ENCODE measurements around the gene ING3.

ING3 gene

DNA sequence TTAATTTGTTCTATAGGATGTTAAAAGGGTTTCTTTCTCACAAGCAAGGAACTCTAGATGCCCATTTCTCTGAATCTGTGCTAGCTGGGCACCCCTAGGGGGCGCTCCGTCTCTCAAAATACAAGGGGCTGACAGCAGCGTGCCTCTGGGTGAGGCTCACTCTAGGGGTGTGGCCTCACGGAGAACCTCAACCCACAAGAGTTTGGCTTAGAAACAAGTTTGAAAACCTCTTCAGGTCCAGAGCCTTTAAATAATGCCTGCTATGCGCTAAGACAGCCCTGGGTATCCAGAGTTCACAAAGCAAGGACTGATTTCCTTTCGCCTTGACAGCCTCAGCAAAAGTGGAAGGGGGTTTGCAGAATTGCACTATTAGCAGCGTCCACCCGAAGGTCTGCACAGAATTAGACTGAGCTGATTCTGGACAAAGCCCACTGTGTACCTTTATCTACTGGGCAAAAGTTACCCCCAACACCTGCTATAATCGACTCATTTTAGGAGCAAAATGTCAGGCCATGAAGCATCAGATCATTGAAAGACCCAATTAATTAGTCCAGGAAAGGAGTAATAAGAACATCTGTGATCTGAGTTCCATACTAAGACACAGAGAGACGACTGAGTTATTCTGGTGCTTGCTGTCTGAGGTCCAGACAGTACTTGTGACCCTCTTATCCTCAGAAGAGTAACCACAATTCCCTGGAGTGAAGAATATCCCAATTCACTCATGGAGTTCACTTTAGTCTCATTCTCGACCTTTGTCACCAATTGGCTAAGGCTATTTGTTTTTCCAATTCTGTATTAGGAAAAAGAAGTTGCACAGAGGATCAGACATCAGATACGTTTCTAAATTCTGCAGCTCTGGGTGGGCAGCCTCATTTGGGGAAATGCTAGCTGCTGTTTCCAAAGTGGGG, 37.4 kb downstream of the ING3 start:
- in situ Hi-C loops (cut with MboI; ENCODE audit: low sequenced_read_pairs) = loop anchor here (25.0 kb wide), 1 partner anchor 99 kb away; no protein-coding TSS in a partner anchor

DNA sequence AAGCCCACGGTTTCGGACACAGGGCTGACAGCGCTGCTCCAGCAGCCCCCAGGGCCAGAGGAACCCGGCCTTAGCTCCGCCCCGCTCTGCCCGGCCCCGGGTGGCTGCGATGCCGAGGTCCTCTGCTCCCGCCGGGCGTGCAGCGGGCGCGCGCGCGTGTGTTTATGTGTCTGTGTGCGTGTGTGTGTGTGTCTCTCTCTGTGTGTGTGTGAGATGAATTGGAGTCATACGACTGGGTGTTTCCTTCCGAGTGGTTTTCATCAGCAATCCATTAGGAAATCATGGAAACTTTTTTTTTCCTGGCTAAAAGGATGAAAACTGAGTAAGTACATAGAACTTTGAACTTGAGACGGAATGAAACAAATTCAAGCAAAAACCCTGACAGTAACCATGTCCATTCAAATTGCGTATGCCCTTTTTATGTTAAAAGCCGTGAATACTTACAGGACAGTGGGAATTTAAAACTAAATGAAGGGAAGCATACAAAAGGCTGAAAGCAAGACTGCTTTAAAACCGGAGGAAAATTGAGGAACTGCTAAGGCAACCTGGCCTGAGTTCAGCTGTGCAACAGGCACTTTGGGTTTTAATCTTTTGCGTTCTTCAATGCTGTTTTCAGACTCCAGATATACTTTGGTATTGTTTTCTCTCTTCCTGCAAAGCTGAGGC, 38.1 kb downstream of the ING3 start, which contains the start of gene CPED1:
CPED1 (plus strand) TSS at position 121 of the 666 bp plus-strand sequence. CDS start 911 bp downstream, outside the sequence.
- in situ Hi-C loops (cut with MboI; ENCODE audit: low sequenced_read_pairs) = loop anchor here (25.0 kb wide), 1 partner anchor 99 kb away; no protein-coding TSS in a partner anchor

DNA sequence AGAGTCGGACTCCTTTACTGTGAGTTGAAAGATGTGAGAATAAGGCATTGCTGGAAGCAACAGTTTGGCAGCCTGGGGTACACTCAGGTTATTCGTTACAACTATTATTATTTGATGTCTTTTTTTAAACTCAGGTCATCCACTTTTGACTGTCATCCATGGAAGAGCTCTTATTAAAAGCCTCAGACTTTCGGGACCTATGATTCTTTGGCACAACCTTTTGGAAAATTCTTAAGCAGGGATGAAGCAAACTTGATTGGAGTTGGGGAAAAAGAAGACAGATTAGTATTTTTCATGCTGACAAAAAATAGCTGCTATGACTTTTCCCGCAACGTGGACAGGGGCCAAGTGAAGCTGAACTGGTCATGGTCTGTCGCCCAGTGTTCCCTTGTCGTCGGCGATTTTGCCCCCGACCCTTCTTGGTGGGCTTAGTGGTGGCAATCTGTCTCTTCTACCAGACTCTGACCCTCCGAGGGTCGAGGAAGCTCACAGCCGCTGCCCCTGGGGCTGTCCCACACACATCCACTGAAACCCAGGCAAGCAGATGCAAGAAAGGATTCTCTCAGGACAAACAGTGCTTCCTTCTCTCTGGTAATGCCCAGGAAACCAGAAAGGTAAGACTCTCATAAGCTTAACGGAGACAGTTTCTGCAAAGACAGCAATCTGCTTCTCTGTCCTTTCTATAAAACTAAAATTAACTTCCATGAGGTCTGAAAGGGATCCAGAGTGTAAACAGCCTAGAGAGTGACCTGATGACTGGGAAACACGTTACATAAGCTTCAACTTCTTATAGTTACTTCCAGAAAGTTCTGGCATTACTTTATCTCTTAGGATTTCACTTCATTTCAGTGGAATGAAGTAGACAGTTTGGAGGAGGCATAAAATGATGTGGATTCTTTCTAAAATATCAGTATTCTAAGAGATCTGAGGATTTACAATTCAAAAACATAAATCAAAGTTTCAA, 39.0 kb downstream of the ING3 start:
- in situ Hi-C loops (cut with MboI; ENCODE audit: low sequenced_read_pairs) = loop anchor here (25.0 kb wide), 1 partner anchor 98 kb away; no protein-coding TSS in a partner anchor

DNA sequence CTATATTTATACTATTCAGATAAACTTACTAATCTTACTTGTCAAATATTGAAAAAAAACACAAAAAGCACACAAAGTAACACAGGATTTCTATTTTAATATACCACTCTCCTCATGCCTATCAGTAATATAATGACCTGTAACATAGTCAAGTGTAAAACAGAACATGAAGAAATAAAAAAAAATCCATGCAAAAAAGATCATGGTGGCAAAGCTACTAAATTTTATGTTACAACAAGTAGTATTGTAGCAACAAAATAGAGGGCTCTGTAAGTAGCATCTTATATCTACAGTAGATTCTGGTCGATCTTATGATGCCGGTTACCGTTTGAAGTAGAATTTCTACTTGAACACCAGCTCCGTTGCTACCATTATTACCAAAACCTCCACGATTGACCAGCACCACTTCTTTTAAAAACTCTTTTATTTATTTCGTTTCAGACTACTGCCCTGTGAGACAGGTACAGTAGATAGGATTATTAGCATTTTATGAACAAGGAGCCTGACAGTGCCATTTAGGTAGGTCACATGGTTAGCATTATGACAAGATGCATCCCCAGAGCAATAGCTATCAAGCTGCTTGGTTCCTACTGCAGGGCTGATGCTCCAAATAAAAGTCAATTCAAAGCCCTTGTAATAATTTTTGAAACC, 40.0 kb downstream of the ING3 start:
- in situ Hi-C loops (cut with MboI; ENCODE audit: low sequenced_read_pairs) = loop anchor here (25.0 kb wide), 1 partner anchor 97 kb away; no protein-coding TSS in a partner anchor

DNA sequence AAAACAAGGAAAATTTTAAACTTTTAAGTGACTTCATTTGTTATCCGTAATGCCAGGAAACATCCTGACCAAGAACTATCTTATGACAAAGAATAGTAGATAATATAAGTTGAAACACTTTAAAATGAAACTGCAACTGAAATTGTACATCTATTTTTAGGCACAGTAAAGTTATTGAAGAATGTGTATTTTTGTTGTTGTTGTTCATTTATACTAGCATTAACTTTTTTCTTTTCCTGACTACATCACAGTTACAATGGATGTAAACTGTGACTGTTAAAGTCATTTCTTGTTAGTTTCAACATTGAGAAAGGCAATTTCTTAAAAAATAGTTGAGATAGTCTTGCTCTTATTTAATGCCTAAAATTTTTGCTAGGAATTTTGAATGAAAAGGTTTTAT, 40.6 kb downstream of the ING3 start:
- in situ Hi-C loops (cut with MboI; ENCODE audit: low sequenced_read_pairs) = loop anchor here (25.0 kb wide), 1 partner anchor 96 kb away; no protein-coding TSS in a partner anchor

DNA sequence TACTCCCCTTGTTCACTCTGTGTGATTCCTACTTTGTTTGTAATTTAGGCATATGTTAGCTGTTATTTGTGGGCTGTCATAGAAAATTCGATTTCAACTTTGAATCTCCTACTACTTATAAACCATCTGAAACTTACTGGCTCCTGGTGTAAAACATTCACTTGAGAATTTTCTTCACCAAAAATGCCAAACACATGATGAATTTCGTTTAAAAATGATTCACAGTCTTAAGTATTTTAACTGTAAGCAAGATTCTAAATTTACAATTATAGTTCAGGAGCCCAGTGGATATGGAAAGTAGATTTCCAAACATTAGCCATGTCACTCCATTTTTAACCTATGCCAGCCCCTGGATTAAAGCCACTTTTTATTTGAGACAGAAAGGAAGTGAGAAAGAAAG, 41.0 kb downstream of the ING3 start:
- in situ Hi-C loops (cut with MboI; ENCODE audit: low sequenced_read_pairs) = loop anchor here (25.0 kb wide), 1 partner anchor 96 kb away; no protein-coding TSS in a partner anchor

DNA sequence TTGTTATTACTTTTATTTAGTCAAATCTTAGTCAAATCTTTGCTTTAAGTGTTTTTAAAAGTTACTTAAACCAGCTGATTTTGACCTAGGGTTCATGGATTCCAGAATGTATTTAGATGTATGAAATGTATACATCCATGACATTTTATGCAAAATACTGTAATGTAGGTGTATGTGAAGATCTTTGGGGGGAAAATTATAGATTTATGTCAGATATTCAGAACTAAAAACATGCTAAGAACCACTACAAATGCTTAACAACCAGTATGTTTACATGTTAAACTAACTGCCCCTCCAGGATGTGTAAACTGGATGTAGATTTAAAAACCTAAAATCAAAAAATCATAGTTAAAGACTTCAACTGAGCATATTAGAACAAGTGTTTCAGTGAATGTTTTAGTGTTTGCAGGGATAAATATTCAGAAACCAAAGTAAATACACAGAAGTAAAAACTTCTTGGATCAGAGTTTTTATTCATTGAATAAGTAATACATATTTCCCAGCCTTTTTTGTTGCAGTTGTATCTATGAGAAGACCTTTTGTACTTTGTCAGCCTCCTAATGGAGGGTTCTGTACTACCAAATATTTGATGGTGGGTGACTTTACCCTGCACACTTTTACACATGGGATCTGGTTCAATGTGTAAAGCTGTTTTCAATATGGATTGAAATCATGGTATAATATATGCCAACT, 41.8 kb downstream of the ING3 start:
- in situ Hi-C loops (cut with MboI; ENCODE audit: low sequenced_read_pairs) = loop anchor here (25.0 kb wide), 1 partner anchor 95 kb away; no protein-coding TSS in a partner anchor

DNA sequence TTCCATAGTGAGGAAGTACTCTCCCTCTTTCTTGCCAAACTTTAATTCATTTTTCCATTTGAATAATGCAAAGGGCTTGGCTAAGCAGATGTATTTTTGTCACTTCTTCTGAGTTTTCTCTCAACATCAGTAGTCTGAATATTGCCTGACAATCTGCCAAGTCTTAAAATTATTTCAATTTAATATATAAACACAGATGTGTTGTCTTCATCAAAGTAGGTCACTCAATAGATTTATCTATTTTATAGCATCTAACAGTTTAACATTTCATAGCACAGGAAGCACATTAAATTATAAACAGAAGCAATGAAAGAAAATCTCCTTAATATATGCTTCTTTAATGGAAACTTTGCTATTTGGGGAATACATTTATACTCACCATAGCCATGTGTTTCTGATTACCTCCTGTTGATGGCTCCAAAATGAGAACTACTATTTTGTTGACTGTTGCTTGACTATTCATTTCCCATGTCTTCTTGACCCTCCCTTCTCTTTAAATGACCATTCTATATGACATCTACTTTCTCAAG, 42.5 kb downstream of the ING3 start:
- in situ Hi-C loops (cut with MboI; ENCODE audit: low sequenced_read_pairs) = loop anchor here (25.0 kb wide), 1 partner anchor 94 kb away; no protein-coding TSS in a partner anchor

DNA sequence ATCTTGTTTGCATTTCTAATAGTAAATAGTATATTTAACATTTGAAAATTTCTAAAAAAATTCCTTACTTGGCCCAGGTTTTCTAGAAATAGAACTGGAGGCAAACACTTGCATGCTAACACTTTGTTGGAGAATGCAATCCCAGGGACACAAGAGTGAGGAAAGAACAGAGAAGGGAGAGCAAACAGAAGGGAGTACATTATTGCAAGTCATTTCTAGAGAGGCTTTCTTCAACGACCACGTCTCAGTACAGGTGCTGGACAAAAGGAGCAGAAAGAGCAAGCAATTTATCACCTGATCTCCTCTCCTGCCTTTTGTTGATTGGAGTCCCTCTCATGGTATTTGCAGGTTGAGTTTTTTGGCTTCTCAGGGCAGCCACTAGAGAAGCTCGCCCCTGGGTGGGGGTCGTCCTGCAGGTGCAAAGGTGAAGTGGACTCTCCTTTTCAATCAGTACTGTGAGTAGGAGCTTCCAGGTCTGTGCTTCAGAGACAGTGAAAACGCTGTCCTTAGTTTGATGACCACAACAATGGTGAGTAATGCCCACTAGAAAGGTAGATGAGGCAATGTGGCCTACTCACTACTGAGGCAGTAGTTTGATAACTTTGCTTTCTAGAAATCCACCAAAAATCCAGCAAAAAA, 43.1 kb downstream of the ING3 start:
- in situ Hi-C loops (cut with MboI; ENCODE audit: low sequenced_read_pairs) = loop anchor here (25.0 kb wide), 1 partner anchor 94 kb away; no protein-coding TSS in a partner anchor

DNA sequence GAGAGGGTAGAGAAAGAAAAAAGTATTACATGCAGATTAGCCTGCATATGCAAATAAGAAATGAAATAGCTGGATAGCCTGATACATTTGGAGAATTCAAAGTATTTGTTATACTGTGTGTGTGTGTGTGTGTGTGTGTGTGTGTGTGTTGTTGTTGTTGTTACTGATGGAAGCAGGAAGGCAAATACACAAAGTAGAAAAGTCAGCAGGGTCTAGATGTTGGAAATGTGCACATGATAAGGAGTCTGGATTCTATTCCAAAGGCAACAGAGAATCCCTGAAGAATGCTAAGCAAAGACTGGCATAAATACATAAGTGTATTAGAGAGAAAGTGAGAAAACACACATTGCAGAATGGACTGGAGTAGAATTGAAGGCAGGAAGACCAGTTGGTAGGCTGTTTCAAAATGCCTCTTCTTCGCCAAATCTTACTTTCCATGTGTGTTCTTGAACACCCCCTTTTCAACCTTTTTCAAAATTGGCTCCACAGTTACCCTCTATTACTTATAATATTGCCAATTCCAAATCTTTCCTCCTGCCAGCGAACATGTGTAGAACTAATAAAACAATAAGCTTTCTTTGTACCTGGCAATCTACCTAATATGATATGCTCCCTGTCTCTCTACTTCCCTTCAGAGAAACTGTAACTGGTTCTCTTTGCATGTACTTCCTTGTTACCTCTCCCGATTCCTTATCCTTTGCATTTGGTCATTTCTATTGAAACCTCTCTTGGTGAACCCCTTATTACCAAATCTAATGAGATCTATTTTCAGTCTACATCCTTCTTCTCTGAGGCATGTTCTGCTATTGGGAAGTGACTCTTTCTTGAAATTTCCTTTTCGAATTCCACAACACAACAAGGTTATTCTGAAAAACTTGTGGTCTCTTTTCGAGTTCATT, 44.2 kb downstream of the ING3 start:
- in situ Hi-C loops (cut with MboI; ENCODE audit: low sequenced_read_pairs) = loop anchor here (25.0 kb wide), 1 partner anchor 93 kb away; no protein-coding TSS in a partner anchor

DNA sequence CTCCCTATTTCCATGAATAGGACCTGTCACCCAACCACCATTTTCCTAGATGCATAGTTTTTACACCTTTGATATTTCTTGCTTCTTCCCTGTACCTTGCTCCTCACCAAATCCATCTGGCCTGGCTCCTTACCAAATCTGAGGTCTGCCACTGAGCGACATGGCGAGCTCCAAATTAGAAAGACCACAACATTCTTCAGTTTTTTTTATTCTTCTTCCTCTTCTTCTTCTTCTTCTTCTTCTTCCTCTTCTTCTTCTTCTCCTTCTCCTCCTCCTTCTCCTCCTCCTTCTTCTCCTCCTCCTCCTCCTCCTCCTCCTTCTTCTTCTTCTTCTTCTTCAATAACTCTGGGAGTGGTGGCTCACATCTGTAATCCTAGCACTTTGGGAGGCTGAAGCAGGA, 45.1 kb downstream of the ING3 start:
- in situ Hi-C loops (cut with MboI; ENCODE audit: low sequenced_read_pairs) = loop anchor here (25.0 kb wide), 1 partner anchor 92 kb away; no protein-coding TSS in a partner anchor

DNA sequence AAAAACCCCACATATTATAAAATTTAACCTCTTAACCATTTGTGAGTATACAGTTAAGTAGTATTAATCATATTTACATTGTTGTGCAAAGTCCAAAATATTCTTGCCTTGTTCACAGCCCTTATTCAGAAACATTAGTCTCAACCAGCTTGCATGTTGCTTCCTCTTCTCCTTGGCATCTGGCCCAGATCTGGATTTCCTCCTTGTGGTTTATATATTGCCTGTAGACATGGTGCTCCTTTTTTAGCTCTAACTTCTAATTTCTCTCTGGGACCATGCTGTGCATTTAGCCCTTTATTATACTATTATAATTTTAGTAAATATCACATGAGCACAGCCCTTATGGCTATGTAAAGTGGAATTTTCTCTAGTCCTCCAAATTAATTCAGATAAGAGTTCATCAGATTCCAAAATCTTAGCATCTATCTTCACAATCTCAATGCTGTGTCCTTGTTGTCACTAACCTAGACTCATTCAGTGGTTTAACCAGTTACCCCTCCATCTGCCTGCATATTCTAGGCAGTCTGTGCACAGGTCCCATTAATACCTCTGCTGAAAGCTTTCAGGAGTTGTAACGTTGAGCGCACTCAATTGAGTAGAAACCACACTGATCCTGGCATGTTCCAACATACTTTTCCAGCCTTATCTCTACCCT, 45.9 kb downstream of the ING3 start:
- in situ Hi-C loops (cut with MboI; ENCODE audit: low sequenced_read_pairs) = loop anchor here (25.0 kb wide), 1 partner anchor 91 kb away; no protein-coding TSS in a partner anchor

DNA sequence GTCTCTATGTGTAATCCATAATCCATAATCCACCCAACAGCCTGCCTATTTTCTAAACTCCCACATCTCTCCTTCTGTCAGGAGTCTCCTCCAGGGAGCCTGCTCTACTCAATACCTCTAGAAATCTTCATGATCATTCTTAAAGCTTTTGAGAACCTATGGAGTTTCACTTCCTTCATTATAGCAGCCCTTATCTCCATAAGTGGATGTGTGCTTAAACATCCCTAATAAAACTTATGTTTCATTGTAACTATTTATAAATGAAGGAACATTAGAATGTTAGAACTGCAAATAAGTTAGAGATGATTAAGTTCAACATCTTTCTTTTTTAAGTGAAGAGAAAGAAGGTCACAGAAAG, 46.4 kb downstream of the ING3 start:
- in situ Hi-C loops (cut with MboI; ENCODE audit: low sequenced_read_pairs) = loop anchor here (25.0 kb wide), 1 partner anchor 90 kb away; no protein-coding TSS in a partner anchor

DNA sequence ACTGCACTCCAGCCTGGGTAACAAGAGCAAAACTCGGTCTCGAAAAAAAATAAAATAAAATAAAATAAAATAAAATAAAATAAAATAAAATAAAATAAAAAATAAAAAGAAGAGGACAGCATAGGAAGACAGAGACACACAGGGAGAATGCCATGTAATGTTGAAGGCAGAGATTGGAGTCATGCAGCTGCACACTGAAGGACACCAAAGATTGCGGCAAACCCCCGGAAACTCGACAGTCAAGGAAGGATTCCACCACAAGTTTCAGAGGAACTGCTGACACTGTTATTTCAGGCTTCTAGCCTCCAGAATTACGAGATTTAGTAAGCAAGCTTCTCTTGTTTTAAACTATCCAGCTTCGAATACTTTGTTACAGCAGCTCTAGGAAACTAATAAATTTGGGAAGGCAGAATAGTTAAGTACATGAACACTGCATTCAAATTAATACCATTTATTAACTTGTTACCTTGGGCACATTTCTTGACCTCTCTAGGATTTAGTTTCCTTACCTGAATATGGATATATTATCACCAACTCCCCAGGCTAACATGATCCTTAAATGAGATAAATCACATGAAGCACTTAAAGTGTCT, 47.4 kb downstream of the ING3 start:
- in situ Hi-C loops (cut with MboI; ENCODE audit: low sequenced_read_pairs) = loop anchor here (25.0 kb wide), 1 partner anchor 89 kb away; no protein-coding TSS in a partner anchor

DNA sequence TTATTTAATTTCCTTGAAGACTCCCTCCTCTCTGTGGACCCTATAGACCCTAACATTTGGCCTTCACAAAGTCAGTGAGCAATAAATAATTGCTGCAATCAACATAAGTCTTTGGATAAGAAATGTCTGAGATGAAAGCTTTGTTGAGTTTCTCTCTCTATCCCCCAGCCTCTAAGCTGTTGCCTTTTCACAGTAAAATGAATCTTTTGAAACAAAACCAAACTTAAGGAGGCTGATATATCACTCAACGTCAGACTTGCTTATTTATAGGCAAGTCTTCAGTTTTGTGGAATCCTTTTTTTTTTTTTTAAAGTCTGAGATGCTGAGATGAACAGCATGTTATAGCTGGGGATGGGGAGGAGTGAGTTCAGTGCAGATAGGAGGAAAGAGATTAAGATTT, 47.9 kb downstream of the ING3 start:
- in situ Hi-C loops (cut with MboI; ENCODE audit: low sequenced_read_pairs) = loop anchor here (25.0 kb wide), 1 partner anchor 89 kb away; no protein-coding TSS in a partner anchor

DNA sequence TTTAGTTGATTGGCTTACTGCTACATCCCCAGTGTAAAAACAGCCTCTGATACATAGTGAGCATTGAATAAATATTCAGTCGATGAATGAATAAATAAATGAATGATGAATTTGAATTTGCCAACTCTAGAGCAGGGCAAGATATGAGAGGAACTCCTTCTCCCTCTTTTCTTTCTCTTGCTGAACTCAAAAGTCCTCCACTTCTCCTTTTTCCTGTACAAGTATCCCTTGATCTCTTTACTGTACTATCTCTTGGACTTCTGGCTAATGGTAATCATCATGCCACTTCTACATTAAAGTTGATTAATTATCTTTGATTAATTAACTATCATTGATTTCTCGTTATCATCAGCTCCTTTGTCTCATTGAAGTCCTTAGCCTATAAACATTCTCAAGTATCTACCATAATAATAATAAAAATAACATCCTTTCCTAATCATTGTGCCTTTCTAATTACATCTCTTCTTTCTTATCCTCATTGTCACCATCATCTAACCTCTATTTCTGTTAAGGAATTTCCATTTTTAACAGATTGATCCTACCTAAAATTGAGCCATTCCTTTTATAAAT, 48.5 kb downstream of the ING3 start:
- in situ Hi-C loops (cut with MboI; ENCODE audit: low sequenced_read_pairs) = loop anchor here (25.0 kb wide), 1 partner anchor 88 kb away; no protein-coding TSS in a partner anchor
